GM23248 (cell line): ENCODE measurements around the gene LRRC18.

Experiments
- EZH2 ChIP-seq: fragments of 200-600 bp; sonication (generic); IDR thresholded peaks from 2 replicates; pipeline ENCODE4 v1.6.1; 2018; ENCODE audit warnings: antibody characterized with exemption, mild to moderate bottlenecking; ENCODE audit not compliant: insufficient read depth, poor library complexity, severe bottlenecking
- EZH2phosphoT487 ChIP-seq: fragments of 200-600 bp; sonication (generic); IDR thresholded peaks from 2 replicates; pipeline ENCODE4 v1.6.1; 2018; ENCODE audit warnings: antibody characterized with exemption, moderate library complexity, mild to moderate bottlenecking, low read depth; ENCODE audit not compliant: insufficient read depth

- TF ChIP-seq EZH2: no peak
- TF ChIP-seq EZH2phosphoT487: no peak
Measured at GRCh38 chr10:48982584-48982983, 42.9 kb upstream of the LRRC18 start.
